GM03348 (cell line): ENCODE measurements around the gene CXCL3.

Source experiments
- DNase-seq: peaks from one replicate; pipeline ENCODE4 v3.0.0; 2012; ENCODE audit warnings: low spot score

The CXCL3 gene

DNA sequence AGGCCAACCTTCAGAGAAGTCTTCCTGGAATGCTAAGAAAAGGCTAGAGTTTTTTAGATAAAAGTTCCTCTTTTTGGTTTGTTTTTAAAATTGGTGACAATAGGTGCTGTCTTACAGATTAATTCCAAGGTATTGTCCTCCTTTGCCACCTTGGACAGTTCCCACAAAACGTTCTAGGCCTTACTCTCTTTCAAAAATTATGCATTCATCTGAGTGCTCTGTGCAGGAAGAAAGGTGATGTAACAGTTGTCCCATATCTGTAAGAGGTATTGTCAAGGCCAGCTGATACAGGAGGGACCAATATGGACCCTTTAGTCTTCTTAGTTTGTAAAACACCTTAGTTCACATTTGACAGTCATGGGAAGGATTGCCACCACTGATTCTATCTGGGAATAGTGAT is 24.2 kb downstream of the CXCL3 start:
- DNase-seq: no peak

DNA sequence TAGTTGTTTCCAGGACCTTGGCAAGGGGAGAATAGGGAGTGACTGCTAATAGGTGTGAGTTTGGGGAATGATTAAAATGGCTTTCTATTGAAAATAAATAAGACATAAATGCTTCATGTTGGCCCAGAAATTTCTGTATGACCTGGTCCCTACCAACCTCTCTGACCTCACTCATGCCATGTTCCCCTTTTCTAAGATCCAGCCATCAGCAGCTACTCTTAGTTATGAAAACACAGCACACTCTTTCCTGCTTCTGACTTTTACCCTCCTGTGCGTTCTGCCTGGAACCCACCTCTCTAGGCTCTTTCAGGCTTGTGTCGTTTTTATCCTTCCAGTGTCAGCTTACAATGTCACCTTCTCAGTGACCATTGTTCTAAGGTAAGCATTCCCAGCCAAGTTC is 25.2 kb downstream of the CXCL3 start:
- no peak for DNase-seq

DNA sequence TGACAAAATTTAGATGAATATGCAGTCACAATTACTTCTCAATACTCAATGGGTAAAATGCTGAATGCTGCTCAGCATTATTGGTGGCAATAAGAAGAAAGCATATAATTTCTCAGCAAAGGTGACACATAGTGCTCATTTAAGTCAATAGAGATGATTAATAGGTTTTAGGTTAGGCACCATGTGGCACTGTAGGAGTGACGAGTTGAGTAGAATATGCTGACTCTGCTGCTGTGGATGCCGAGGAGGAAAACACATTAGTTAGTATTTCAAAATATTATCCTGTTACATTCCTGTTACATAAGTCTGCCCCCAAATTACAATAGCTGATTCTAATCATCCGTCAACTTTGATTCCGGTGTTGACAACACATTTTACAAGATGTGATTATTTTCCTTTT is 26.4 kb downstream of the CXCL3 start:
- no peak for DNase-seq

DNA sequence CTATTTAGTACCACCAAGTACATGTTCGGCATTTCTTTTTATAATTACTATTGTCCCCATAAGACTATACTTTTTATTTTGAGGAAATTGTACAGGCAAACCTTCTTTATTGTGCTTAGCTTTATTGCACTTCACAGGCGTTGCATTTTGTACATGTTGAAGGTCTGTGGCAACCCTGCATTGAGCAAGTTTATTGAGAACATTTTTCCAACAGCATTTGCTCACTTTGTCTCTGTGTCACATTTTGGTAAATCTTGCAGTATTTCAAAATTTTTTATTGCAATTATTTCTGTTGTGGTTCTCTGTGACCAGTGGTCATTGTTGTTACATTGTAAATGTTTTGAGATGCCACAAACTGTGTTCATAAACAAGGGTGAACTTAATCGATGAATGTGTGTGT is 29.2 kb downstream of the CXCL3 start:
- no peak for DNase-seq

DNA sequence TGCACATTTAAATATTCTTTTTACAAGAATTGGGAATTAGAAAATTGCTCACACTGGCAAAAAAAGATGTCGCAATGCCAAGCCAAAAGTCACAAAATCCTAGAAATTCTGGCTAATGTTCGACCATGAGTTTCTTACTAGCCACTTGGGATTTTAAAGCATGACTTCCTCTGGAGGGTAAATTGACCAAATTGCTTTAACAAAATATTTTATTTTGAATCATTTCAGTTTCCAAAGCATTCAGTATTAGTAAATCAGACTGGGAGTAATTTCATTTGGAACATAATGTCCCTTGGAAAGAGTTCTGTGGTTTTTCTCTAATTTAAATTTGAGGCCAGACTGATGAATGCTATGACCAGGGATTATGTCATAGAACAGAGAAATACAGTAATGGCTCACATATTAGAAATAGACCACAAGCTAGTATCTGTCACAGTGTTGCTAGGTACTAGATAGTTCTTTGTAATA is 32.4 kb downstream of the CXCL3 start:
- peak; percentile 22 for DNase-seq

DNA sequence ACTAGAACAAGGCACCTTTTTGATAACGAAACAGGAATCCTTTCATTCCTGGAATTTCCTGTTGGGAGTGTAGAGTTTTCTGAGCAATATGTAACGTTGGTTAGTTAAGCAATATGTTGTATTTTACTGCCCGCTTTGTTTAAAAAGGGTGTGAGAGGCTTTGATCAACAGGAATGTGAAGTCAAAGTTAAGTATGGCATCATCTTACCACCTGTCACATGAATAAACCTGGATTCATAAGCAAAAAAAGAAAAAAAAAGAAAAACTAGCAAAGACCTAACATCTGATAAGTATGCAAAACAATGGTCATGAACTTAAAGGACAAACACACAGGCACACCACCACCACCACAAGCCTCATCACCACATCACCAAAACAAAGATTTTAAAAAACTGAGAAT is 33.0 kb downstream of the CXCL3 start:
- DNase-seq: no peak

DNA sequence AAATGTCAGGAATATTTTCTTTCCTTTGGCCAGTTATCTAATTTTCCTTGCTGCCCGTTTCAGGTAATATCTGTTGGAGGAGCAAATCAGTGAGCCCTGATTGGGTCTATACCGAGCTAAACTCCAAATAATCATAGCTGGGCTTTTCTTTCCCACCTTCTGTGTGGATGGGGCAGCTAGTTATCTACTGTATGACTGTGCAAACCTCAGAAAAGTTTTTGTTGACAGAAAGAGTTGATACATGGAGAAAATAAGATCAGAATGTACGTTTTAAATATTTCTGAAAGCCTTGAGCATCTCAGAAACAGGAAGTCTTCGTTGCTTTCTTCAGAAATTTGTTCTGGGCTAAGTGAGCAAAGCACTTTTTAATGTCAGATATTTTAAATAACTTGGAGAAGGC is 33.8 kb downstream of the CXCL3 start:
- DNase-seq: no peak

DNA sequence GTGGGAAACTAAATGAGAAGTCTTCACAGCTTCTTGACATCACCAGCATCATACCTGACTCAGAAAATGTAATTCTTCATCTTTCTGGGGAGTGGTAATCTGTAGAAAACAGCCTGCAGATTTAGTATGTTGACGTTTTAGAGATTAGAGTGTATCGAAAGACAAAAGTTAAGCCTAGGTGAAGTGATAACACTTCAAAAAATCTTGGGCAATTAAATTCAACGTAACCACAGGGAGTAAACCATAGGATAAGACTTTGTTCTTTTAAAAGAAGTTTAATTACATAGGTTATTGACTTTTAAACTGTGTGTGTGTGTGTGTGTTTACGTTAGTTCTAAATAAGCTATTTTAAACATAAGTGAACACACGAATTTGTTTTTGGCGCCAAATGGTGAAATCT is 38.2 kb downstream of the CXCL3 start:
- no peak for DNase-seq

DNA sequence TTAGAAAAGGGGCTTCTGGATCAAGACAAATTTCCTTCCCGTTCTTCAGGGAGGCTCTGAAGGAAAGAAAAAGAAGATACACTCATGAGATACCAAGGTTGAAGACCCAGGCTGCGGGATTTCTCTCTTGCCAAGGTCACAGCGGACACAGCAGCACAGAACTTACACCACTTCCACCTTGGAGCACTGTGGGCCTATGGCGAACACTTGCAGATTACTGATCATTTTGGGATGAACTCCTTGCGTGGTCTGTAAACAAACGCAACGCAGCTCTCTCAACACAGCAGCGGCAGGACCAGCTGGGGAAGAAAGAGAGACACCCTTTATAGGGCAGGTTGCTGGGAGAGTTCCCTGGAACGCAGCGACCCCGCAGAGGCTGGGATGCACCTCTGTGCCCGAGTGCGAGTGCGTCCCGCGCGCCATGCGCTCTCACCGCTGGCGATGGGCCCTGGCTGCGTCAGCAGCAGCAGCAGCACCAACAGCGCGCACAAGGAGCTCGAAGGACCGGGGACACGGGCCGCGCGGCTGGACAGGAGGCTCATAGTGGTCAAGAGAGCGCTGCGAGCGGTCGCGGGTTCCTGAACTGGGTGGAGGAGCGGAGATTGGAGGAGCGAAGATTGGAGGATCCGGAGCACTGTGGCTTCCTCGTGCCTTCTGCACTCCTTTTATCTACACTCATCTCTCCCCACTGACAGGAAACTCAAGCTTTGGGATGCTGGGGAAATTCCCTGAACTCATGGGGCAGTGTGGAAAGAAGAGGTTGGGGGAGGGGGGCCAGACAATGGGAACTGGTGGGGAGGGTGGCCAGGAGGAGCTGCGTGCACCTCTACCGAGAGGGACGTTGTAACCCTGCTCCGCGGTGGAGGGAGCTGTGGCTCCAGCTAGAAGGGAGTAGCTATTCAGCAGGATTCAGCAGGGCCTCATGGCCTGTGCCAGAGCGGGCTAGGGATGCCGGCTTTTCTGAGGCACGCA is 40.2 kb downstream of the CXCL3 start, which contains the start of gene CXCL5:
TSS of gene CXCL5 (minus strand) at position 638 of the 972 bp plus-strand sequence. CDS start at position 542, 96 bp downstream.
- peak; percentile 20 for DNase-seq

DNA sequence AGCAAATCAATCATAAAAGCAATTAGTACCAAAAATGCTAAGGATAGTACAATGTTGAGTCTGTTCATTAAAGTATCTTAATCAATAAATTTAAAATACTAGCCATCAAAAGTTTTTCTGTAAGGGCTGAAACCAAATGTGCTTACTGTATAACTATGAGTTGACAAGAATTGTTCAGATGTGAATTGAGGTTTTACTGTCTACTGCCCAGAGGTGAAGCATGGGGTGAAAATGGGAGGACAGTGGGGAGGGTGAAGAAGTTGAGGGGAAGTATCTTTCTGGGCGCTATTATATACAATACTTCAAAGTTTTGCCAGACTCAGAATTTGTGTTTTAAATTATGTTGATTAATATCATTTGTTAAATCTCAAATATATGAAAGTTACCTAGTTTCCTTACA is 46.4 kb downstream of the CXCL3 start:
- DNase-seq: no peak

DNA sequence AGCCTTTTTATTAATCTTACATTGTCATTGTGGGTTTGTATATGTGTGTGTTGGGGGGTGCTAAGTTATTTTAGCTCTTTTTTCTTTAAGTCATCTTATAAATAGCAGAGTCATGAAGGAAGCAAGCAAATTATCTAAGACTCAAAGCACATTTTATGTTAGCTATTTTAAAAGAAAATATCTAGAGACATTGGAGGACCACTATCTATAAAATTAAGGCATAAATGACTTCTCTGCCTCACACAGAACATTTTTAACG is 46.8 kb downstream of the CXCL3 start:
- DNase-seq: no peak

DNA sequence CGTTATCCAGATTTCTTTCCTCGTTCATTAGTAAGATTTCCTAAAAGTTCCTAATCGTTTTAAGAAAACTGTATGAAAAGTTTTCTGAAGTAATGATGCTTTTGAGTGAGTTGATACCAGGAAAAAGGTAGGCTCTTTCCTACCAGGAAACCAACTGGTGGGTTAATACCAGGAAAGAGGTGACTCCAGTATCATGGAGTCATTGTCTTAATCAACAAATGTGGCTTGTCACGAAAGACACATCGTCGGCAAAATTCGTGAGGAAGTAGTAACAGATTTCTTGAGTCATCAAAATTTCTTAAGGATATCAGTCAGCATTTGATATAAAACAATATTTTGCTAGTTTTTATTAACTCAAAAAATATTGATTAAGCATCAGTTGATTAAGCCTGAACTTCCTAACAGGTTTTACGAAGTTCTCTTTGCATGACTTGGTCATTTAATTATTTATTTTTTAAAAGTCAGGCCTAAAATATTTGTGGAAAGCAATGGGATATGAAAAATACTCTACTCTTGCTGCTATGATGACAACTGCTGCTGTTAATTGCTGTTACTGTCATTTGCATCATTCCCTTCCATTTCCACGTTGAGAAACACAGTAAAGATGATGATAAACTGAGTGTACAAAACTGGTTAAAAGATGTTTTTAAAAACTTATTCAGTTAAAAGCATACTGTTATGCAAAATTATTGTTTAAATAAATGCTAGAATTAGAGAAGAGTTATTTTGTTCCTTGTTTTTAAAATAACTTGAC is 47.3 kb downstream of the CXCL3 start:
- DNase-seq: no peak

DNA sequence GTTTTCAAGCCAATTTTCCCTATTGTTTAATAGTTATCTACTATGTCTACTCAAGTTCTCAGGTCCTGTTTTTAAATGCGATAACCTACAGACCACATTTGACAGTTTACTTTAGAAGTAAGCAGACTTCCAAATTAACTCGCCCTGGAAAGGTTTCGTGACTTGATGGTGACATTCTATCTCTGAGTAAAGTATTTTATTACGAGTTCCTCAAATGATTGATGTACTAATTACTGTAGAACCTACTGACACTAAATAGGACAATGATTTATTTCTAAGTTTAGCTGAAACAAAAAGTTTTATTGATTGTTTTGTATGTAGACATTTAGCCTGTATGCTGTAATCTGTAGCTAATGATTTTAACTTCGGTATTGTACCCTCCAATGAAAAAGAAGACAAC is 48.6 kb downstream of the CXCL3 start:
- no peak for DNase-seq

DNA sequence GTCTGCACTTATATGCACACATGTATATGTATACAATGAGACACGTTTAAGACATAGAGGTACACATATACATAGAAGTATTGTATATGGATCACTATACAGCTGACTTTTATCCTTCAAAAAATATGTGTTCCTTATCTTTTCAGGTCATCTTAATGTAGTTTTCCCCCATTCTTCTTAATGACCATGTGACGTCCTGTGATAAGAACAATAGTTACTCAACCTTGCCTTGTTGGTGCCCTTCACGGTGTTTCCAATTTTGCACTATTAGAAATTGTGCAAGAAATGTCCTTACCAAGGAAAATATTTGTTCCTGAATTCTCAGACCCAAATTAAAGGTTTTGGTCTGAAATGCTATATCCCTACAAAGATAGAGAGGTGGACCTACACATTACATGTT is 49.5 kb downstream of the CXCL3 start:
- DNase-seq: no peak

DNA sequence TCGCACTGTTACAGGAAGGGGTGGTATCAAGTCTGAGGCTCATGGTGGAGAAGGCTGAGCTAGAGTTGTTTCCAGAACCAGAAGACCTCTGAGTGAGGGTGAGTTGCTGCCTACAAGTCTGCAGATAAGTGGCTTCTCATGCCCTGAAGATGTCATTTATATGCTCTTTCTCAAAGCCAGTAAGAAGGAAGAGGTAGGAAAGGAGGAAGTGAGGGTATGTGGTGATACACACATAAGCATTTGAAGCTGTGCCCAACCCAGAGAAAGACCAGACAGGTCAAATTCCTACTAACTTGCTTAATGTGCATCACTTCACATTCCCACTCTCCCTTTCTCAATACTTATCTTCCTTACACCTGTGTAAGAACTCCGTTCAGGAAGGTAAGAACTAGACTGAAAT is 50.4 kb downstream of the CXCL3 start, which contains the start of gene PPBP:
TSS of gene PPBP (minus strand) at position 130 of the 400 bp plus-strand sequence. CDS start at position 43, 87 bp downstream.
- no peak for DNase-seq
